ENCODE measurements around the gene DUSP19.
"Not testable (repeated sequence)": the region's sequence is repeated elsewhere in the genome, so short reads cannot be mapped to it uniquely, and the experiment has no call there.

The DUSP19 gene

DNA sequence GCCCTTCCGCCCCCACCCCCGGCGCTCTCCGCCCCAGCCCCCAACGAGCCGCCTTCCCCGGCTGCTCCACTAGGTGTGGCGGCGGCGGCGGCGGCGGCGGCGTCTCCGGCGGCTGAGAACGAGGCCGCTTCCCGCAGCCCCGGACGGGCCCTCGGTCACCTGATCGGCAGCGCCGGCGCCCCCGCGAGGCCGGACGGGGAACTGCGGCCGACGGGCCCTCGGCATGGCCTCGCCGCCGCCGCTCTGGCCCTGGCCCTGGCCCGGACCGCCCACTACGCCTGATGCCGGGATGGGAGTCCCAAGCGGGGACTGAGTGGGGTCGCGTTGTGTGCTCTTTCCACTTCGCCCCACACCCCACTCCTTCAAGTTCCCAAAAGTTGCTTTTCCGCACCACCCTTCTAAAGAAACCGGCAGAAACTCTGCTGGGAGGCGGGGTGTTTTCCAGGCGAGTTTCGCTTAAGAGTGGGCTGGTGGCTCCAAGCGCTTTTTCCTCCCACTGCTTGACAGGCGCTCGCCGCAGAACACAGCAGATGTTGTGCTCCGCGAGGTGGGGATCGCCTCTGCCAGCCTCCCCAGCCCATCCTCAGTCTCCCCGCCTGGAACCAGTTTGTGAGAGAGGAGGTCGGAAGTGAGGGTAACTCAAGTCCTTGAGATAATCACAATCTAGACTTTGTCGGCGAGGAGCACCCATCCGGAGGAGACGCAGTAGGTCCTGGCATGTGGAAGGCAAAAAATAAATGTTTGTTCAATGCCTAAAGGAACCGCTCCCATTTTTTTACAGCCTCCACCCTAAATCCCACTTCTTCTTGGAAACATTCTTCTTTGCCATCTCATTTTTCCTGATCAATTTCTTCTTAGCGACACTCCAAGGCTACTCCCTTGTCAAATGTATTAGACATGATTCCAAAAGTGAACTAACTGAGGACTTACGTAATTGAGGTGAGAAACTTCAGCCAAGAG is 39.9 kb upstream of the DUSP19 start, which contains the start of gene NCKAP1:
TSS of gene NCKAP1 (minus strand) at position 117 of the 960 bp plus-strand sequence. CDS start 358 bp downstream, outside the sequence.
- H3K9ac ChIP-seq (ENCODE audit: low read depth, low read length) = peak within 1 kb of the TSS; percentile 86
- H3K4me3 ChIP-seq (ENCODE audit: low read depth, low read length) = peak within 1 kb of the TSS; percentile 90
- H3K27ac ChIP-seq (ENCODE audit: low read depth, low read length) = peak within 1 kb of the TSS; percentile 92
- peaks cover 32% of the 10 kb centered on the region for H3K4me1 ChIP-seq (ENCODE audit: control insufficient read depth, insufficient read depth, low read length)
- peaks cover 9% of the 10 kb centered on the region; the same call in 1 of the 2 replicates for H3K27me3 ChIP-seq (ENCODE audit: control insufficient read depth, insufficient read depth, low read length)
- H3K36me3 ChIP-seq (ENCODE audit: control insufficient read depth, insufficient read depth, low read length) = no peaks in the 10 kb centered on the region
- H3K9me3 ChIP-seq (ENCODE audit: control insufficient read depth, insufficient read depth, low read length) = no peaks in the 10 kb centered on the region

DNA sequence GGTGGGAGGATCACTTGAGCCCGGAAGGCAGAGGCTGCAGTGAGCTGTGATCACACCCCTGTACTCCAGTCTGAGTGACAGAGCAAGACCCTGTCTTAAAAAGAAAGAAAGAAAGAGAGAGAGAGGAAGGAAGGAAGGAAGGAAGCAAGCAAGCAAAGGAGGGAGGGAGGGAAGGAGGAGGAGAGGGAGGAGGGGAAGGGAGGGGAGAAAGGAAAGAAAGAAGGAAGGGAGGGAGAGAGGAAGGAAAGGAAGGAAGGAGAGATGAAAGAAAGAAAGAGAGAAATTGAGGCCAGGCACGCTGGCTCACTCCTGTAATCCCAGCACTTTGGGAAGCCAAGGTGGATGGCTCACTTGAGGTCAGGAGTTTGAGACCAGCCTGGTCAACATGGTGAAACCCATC is 37.9 kb upstream of the DUSP19 start:
- no peak overlapping the region for H3K9ac ChIP-seq (ENCODE audit: low read depth, low read length)
- no peak overlapping the region for H3K4me3 ChIP-seq (ENCODE audit: low read depth, low read length)
- no peaks in the 10 kb centered on the region for H3K36me3 ChIP-seq (ENCODE audit: control insufficient read depth, insufficient read depth, low read length)
- H3K27me3 ChIP-seq (ENCODE audit: control insufficient read depth, insufficient read depth, low read length) = peaks cover 9% of the 10 kb centered on the region; the same call in 1 of the 2 replicates
- H3K9me3 ChIP-seq (ENCODE audit: control insufficient read depth, insufficient read depth, low read length) = no peaks in the 10 kb centered on the region
- peaks cover 13% of the 10 kb centered on the region for H3K4me1 ChIP-seq (ENCODE audit: control insufficient read depth, insufficient read depth, low read length)
- no peak overlapping the region for H3K27ac ChIP-seq (ENCODE audit: low read depth, low read length)

DNA sequence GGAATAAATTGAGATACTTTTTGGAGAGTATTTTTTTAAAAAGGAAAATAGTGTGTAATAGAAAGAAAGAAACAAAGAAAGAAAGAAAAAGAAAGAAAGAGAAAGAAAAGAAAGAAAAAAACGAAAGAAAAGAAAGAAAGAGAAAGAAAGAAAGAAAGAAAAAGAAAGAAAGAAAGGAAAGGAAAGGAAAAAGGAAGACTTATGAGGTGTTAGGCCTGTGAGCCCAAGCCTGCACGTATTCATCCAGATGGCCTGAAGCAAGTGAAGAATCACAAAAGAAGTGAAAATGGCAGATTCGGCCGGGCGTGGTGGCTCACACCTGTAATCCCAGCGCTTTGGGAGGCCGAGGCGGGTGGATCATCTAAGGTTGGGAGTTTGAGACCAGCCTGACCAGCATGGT is 35.0 kb upstream of the DUSP19 start:
- not testable (repeated sequence) for H3K27me3 ChIP-seq (ENCODE audit: control insufficient read depth, insufficient read depth, low read length); H3K9me3 ChIP-seq (ENCODE audit: control insufficient read depth, insufficient read depth, low read length); H3K9ac ChIP-seq (ENCODE audit: low read depth, low read length); H3K27ac ChIP-seq (ENCODE audit: low read depth, low read length); H3K36me3 ChIP-seq (ENCODE audit: control insufficient read depth, insufficient read depth, low read length); H3K4me3 ChIP-seq (ENCODE audit: low read depth, low read length); H3K4me1 ChIP-seq (ENCODE audit: control insufficient read depth, insufficient read depth, low read length)

DNA sequence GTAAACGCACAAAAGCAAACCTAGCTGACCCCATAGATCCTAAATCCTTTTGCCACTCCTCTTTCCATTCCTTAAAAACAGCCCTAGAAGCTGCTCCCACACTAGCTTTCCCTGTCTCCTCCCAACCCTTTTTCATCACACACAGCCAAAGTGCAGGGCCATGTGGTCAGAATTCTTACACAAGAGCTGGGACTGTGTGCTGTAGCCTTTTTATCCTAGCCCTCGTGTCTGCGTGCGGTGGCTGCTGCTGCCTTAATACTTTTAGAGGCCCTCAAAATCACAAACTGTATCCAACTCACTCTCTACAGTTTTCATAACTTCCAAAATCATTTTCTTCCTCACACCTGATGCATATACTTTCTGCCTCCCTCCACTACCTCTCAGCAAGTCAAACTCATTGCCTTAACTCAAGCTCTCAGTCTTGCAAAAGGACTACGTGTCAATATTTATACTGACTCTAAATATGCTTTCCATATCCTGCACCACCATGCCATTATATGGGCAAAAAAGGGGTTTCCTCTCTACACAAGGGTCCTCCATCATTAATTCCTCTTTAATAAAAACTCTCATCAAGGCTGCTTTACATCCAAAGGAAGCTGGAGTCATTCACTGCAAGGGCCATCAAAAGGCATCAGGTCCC is 30.9 kb upstream of the DUSP19 start:
- H3K27me3 ChIP-seq (ENCODE audit: control insufficient read depth, insufficient read depth, low read length); H3K36me3 ChIP-seq (ENCODE audit: control insufficient read depth, insufficient read depth, low read length); H3K9ac ChIP-seq (ENCODE audit: low read depth, low read length); H3K4me3 ChIP-seq (ENCODE audit: low read depth, low read length); H3K9me3 ChIP-seq (ENCODE audit: control insufficient read depth, insufficient read depth, low read length); H3K27ac ChIP-seq (ENCODE audit: low read depth, low read length): not testable (repeated sequence)
- H3K4me1 ChIP-seq (ENCODE audit: control insufficient read depth, insufficient read depth, low read length) = peaks cover 15% of the 10 kb centered on the region

DNA sequence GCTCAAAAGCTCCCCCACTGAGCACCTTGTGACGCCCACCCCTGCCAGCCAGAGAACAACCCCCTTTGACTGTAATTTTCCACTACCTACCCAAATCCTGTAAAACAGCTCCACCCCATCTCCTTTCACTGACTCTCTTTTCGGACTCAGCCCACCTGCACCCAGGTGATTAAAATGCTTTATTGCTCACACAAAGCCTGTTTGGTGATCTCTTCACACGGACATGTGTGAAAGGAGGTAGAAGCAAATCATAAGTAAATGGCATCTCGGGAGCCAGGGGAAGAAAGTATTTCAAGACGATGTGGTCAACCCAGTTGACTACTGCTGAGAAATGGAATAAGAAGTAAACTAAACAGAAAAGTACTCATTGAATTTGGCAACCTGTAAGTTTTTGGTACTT is 29.1 kb upstream of the DUSP19 start:
- Histone ChIP-seq H3K4me3 (ENCODE audit: low read depth, low read length) (peak overlapping the region; percentile 52), H3K4me1 (ENCODE audit: control insufficient read depth, insufficient read depth, low read length) (peaks cover 15% of the 10 kb centered on the region), H3K27ac (ENCODE audit: low read depth, low read length) (peak overlapping the region; percentile 75), H3K27me3 (ENCODE audit: control insufficient read depth, insufficient read depth, low read length) (no peaks in the 10 kb centered on the region), H3K36me3 (ENCODE audit: control insufficient read depth, insufficient read depth, low read length) (no peaks in the 10 kb centered on the region), H3K9ac (ENCODE audit: low read depth, low read length) (peak overlapping the region; percentile 54), H3K9me3 (ENCODE audit: control insufficient read depth, insufficient read depth, low read length) (no peaks in the 10 kb centered on the region; the same call in 1 of the 2 replicates)

DNA sequence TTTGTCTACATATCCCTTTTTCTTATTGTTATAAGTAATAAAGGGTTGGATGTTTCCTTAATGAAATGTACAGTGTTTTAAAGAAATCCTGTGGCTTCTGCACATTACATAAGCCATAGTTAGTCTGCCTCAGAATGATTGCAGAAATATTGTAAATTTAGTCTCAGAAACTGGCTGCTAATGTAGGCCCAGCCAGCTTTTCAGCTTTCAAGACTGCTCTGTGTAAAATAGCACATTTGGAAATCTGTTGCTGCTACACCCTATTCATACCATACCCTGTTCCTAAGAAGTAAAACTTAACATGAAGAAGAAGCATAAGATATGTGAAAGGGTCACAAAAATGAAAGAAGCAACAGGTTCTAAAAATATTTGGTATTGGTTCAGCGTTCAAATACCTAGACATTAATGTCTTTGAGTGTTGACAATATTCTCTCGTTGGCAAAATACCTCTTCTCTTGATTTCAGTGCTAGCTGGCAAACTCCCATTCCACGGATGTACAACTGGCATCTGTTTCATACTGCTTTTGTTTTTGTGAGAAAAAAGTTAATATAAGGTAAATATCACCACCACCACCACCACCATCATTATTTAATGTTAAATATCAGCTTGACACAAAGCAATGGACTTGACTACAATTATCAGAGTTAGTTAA is 21.1 kb upstream of the DUSP19 start:
- H3K4me3 ChIP-seq (ENCODE audit: low read depth, low read length) = no peak overlapping the region
- no peaks in the 10 kb centered on the region for H3K36me3 ChIP-seq (ENCODE audit: control insufficient read depth, insufficient read depth, low read length)
- H3K4me1 ChIP-seq (ENCODE audit: control insufficient read depth, insufficient read depth, low read length) = no peaks in the 10 kb centered on the region; the same call in 1 of the 2 replicates
- H3K9ac ChIP-seq (ENCODE audit: low read depth, low read length) = no peak overlapping the region
- no peaks in the 10 kb centered on the region for H3K27me3 ChIP-seq (ENCODE audit: control insufficient read depth, insufficient read depth, low read length)
- no peaks in the 10 kb centered on the region for H3K9me3 ChIP-seq (ENCODE audit: control insufficient read depth, insufficient read depth, low read length)
- H3K27ac ChIP-seq (ENCODE audit: low read depth, low read length) = peak overlapping the region; percentile 51

DNA sequence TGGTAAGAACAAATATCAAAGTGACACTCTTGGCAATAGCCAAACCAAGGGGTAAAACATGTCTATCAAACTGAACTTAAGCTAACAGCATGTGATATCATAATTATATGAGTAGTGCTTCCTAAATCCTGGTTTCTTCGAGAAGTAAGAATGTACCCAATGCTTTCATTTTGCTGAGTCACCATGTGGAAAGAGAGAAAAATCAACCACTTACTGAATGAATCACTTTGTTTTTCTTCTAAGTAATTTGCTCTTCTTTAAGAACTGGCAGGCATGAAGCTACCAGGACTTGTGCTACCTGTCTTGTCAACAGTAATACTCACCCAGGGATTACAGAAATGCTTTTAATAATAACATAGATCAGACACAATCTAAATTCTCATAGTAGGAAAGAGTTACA is 19.0 kb upstream of the DUSP19 start:
- Histone ChIP-seq H3K36me3 (ENCODE audit: control insufficient read depth, insufficient read depth, low read length) (no peaks in the 10 kb centered on the region), H3K27ac (ENCODE audit: low read depth, low read length) (no peak overlapping the region), H3K9me3 (ENCODE audit: control insufficient read depth, insufficient read depth, low read length) (no peaks in the 10 kb centered on the region), H3K9ac (ENCODE audit: low read depth, low read length) (no peak overlapping the region), H3K27me3 (ENCODE audit: control insufficient read depth, insufficient read depth, low read length) (no peaks in the 10 kb centered on the region), H3K4me3 (ENCODE audit: low read depth, low read length) (no peak overlapping the region), H3K4me1 (ENCODE audit: control insufficient read depth, insufficient read depth, low read length) (no peaks in the 10 kb centered on the region; the same call in 1 of the 2 replicates)

DNA sequence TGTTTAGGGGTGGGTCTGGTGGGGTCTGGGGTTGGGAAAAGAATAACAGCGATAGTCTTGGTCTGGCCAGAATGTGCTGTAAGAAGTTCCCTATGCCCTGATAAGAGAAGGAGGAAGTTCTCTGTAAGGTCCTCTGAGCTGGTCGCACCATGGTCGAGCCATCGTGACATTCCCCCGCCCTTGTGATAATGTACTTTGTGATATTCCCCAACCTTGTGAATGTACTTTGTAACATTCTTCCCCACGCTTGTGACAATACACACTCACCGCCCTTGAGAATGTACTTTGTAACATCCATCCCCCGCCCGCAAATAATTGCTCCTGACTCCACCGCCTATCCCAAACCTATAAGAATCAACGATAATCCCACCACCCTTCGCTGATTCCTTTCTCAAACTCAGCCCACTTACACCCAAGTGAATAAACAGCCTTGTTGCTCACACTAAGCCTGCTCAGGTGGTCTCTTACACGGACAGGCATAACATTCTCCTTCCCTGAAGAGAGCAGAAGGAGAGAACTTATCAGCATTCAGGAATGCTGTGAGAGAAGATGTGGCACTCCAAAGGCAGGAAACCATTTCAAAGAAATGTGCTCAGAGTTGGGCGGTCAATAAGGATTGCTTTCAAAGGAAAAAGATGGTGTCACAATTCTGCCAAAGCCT is 17.8 kb upstream of the DUSP19 start:
- H3K27ac ChIP-seq (ENCODE audit: low read depth, low read length) = no peak overlapping the region
- H3K36me3 ChIP-seq (ENCODE audit: control insufficient read depth, insufficient read depth, low read length) = no peaks in the 10 kb centered on the region
- H3K9ac ChIP-seq (ENCODE audit: low read depth, low read length) = no peak overlapping the region
- no peaks in the 10 kb centered on the region for H3K9me3 ChIP-seq (ENCODE audit: control insufficient read depth, insufficient read depth, low read length)
- H3K4me3 ChIP-seq (ENCODE audit: low read depth, low read length) = no peak overlapping the region
- H3K4me1 ChIP-seq (ENCODE audit: control insufficient read depth, insufficient read depth, low read length) = no peaks in the 10 kb centered on the region; the same call in 1 of the 2 replicates
- no peaks in the 10 kb centered on the region for H3K27me3 ChIP-seq (ENCODE audit: control insufficient read depth, insufficient read depth, low read length)

DNA sequence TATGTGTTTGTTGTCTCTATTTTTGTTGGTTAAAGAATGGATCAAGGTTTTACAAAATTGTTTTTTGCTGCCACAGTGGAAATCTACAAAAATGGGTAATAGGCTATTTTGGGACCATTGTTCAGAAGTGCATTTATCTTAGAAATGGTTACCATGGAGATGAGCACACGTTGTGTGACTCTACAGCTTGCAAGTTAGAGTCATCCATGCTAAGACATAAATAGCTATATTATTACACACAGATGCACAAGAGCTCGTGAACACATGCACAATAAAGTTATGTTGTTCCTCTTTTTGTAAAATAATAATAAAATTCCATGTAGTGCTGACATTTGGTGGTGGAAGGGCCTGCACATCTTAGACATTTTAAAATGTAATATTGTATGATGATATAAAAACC is 15.5 kb upstream of the DUSP19 start:
- no peak overlapping the region for H3K4me3 ChIP-seq (ENCODE audit: low read depth, low read length)
- no peaks in the 10 kb centered on the region for H3K27me3 ChIP-seq (ENCODE audit: control insufficient read depth, insufficient read depth, low read length)
- H3K9me3 ChIP-seq (ENCODE audit: control insufficient read depth, insufficient read depth, low read length) = 0 out of 2 replicates have a peak, but pooled peaks cover 1% of the 10 kb centered on the region
- H3K9ac ChIP-seq (ENCODE audit: low read depth, low read length) = no peak overlapping the region
- H3K27ac ChIP-seq (ENCODE audit: low read depth, low read length) = no peak overlapping the region
- H3K4me1 ChIP-seq (ENCODE audit: control insufficient read depth, insufficient read depth, low read length) = no peaks in the 10 kb centered on the region
- no peaks in the 10 kb centered on the region for H3K36me3 ChIP-seq (ENCODE audit: control insufficient read depth, insufficient read depth, low read length)

DNA sequence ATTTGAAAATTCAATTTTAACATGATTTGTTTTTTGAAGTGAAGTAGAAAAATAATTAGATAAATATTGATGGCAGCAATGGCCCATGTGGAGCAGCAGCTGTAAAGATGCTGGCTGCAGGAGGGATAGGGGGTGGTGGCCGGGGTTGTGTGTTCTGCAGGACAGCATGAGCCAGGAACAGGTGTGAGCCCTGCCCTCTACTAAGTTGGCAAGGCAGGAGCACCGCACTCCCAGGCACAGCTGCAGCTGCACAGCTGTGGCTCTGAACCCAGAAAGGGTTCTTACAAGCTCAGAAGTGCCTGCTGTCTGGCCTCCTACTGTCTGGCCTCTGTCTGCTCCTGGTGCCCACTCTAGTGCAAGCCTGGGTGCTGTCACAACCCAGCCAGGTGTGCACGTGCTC is 10.0 kb upstream of the DUSP19 start:
- Histone ChIP-seq H3K9me3 (ENCODE audit: control insufficient read depth, insufficient read depth, low read length) (peaks cover 9% of the 10 kb centered on the region), H3K4me3 (ENCODE audit: low read depth, low read length) (no peak overlapping the region), H3K27ac (ENCODE audit: low read depth, low read length) (no peak overlapping the region), H3K27me3 (ENCODE audit: control insufficient read depth, insufficient read depth, low read length) (no peaks in the 10 kb centered on the region), H3K9ac (ENCODE audit: low read depth, low read length) (no peak overlapping the region), H3K36me3 (ENCODE audit: control insufficient read depth, insufficient read depth, low read length) (no peaks in the 10 kb centered on the region), H3K4me1 (ENCODE audit: control insufficient read depth, insufficient read depth, low read length) (no peaks in the 10 kb centered on the region)

Measured in HUES48 (cell line).